HUES64 (cell line): Measurements from ENCODE around the gene AFF3.
"Not testable (repeated sequence)": the region's sequence is repeated elsewhere in the genome, so short reads cannot be mapped to it uniquely, and the experiment has no call there.

Experiments
- H3K27ac ChIP-seq: 2 replicates; pipeline ENCODE4 v1.7.0; 2013; ENCODE audit warnings: low read depth, low read length, inconsistent platforms
- H3K27me3 ChIP-seq: 2 replicates; pipeline ENCODE4 v1.6.1; 2013; ENCODE audit warnings: mild to moderate bottlenecking, low read length; ENCODE audit not compliant: insufficient read depth
- H3K36me3 ChIP-seq: 2 replicates; pipeline ENCODE4 v1.6.1; 2013; ENCODE audit warnings: mild to moderate bottlenecking, low read length; ENCODE audit not compliant: insufficient read depth
- H3K4me1 ChIP-seq: 2 replicates; pipeline ENCODE4 v1.6.1; 2013; ENCODE audit warnings: mild to moderate bottlenecking, low read length, moderate library complexity; ENCODE audit not compliant: insufficient read depth
- H3K4me3 ChIP-seq: 2 replicates; pipeline ENCODE4 v1.5.1; 2013; ENCODE audit warnings: mild to moderate bottlenecking, low read length, moderate library complexity
- H3K9ac ChIP-seq: 2 replicates; pipeline ENCODE4 v1.6.1; 2013; ENCODE audit warnings: mild to moderate bottlenecking, low read depth, low read length
- H3K9me3 ChIP-seq: 2 replicates; pipeline ENCODE4 v1.6.1; 2013; ENCODE audit warnings: low read depth, low read length; ENCODE audit not compliant: insufficient read depth
- WGBS: fragments of 150-250, 120-280 bp; methylation state at CpG from one replicate; pipeline ENCODE4 v1.1.7; 2013; ENCODE audit warnings: missing lambda C conversion rate; 5-methylcytosine and 5-hydroxymethylcytosine counted together

The AFF3 gene

DNA sequence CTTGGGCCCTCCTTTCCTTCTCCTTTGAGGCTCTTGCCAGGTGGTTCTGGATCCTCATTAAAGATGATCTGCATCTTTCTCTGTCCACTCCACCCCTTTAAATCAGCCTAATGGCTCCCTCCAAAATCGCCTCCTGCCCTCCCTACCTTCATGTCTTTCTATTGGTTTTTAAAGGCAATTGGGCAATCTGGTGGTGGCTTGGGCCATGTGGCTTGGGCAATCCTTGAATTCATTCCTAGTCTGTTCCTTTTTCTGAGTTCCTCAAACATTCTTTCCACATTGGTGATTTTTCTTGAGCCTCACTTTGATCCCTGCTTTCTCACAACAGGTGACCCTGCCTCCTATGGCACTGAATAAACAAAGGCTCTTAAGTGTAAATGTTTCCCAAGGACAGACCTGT is 386.3 kb downstream of the AFF3 start:
- Histone ChIP-seq H3K9me3 (no peaks in the 10 kb centered on the region), H3K4me1 (no peaks in the 10 kb centered on the region), H3K4me3 (no peak overlapping the region), H3K27me3 (no peaks in the 10 kb centered on the region), H3K9ac (no peak overlapping the region), H3K36me3 (no peaks in the 10 kb centered on the region), H3K27ac (no peak overlapping the region)
- WGBS = 91% methylated on average over 1 of the region's 1 CpG

DNA sequence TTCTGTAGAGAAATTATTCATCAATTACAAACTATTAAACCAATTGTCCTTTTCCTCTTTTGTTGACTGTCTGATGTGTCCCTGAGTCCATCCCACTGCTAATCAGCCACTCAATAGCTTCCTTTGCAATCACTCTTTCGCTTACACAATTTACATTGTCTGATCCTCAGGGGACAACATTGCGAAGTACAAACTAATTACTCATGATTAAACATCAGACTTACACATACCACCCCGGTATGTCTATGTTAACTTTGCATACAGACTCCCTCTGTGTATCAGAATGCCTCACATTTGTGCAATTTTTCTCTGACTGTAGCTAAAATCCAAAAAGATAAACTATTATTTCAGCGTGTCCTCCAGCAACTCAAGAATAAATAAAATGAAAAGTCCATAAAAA is 388.2 kb downstream of the AFF3 start:
- Histone ChIP-seq H3K4me1 (no peaks in the 10 kb centered on the region), H3K27ac (no peak overlapping the region), H3K27me3 (no peaks in the 10 kb centered on the region), H3K9ac (no peak overlapping the region), H3K36me3 (no peaks in the 10 kb centered on the region), H3K9me3 (no peaks in the 10 kb centered on the region), H3K4me3 (no peak overlapping the region)
- 93% methylated on average over 4 of the region's 4 CpGs for WGBS

DNA sequence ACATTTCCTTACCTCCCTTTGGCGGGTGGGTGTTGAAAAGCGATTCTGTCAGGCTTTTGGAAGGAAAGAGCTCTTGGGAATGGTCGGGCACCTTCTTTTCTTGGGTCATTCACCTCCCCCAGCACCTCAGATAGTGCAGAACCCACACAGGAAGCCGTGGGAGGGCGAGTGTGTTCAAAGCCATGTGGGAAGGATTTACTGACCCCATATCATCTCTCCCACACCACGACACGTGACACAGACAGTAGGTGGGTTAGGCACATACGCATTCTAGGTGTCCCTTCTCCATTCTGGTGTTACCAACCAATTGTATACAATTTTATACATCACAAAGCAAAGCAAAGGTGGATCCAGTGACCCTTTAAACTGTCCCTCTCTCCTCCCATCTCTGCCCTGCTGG is 388.9 kb downstream of the AFF3 start:
- H3K27me3 ChIP-seq = no peaks in the 10 kb centered on the region
- H3K9ac ChIP-seq = no peak overlapping the region
- no peak overlapping the region for H3K27ac ChIP-seq
- H3K4me1 ChIP-seq = peaks cover 5% of the 10 kb centered on the region
- H3K36me3 ChIP-seq = no peaks in the 10 kb centered on the region
- no peaks in the 10 kb centered on the region for H3K9me3 ChIP-seq
- H3K4me3 ChIP-seq = no peak overlapping the region
- 98% methylated on average over 8 of the region's 8 CpGs for WGBS

DNA sequence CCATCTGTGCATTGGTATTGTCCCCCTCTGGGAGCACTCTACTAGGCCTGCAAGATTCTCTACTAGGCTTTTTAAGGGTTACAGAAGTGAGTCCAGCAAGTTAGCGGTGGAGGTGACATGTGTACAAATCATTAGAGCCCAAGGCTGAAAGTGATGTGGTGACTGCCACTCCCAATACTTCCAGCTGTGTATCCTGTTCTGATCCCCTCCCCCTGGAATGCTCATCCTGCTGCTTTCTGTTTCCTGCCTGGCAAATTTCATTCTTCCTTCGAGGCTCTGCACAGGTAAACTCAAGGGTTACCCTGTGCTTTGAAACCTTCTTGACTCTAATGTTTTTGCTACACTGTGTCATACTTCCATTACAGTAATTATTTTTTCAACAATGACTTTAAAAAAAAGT is 394.0 kb downstream of the AFF3 start:
- Histone ChIP-seq H3K27ac (no peak overlapping the region; the same call in 1 of the 2 replicates), H3K4me1 (peaks cover 14% of the 10 kb centered on the region), H3K4me3 (no peak overlapping the region), H3K27me3 (no peaks in the 10 kb centered on the region), H3K9ac (no peak overlapping the region), H3K9me3 (no peaks in the 10 kb centered on the region), H3K36me3 (no peaks in the 10 kb centered on the region)
- WGBS = 50% methylated on average over 2 of the region's 2 CpGs

DNA sequence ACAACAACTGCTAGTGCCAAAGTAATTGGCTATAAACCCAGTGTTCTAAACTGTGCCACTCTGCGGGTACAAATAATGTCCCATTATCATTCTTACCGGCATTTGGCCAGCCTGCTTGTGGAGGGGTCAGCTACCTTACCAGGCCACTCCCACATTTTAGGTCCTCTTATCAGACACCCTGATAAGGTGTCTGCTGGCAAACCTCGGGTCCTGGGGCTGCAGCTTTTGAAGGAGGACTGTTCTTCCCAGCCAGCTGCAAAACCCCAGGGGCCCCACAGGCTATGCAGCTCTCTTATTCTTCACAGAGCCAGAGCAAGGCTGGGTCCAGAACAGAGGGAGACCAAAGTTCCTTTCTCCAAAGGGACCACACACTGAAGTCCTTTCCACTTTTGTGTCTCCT is 394.5 kb downstream of the AFF3 start:
- Histone ChIP-seq H3K27me3 (no peaks in the 10 kb centered on the region), H3K27ac (no peak overlapping the region), H3K36me3 (no peaks in the 10 kb centered on the region), H3K4me3 (no peak overlapping the region), H3K9ac (no peak overlapping the region), H3K4me1 (peaks cover 14% of the 10 kb centered on the region), H3K9me3 (no peaks in the 10 kb centered on the region)
- 81% methylated on average over 3 of the region's 3 CpGs for WGBS

DNA sequence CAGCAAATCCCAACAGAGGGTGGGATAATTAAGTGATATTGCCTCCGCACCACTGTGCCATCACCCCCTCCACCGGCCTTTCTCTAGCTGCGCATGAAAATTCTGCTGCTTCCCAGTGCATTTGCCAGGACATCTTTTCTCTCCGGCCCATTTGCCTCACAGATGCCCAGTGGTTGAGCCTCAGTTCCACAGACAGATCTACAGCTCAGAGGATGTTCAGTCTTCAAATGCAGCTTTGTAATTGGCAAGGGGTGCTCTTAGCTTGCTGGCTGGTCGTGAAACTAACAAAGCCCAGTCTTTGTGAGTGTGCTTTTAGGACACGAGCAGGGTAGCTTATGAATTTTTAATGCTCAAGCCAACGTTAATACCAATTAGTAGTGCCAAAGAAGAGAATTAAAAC is 399.2 kb downstream of the AFF3 start:
- 94% methylated on average over 7 of the region's 7 CpGs for WGBS
- peaks cover 5% of the 10 kb centered on the region for H3K4me1 ChIP-seq

DNA sequence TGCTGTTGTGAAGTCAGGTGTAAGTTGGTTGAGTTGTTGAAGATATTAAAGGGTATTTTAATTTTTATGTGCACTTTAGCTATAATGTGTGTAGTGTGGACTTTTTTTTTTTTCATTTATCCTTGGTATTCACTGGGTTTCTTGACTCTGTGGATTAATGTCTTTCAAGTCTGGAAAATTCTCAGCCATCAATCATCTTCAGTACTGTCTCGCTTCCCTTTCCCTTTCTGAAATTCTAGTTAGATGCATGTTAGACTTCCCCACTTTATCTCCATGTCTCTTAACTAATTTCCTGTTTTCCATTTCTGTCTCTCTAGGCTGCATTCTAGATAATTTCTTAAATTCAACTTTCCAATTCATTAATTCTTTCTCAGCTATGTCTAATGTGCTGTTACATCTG is 404.9 kb downstream of the AFF3 start:
- no peak overlapping the region for H3K4me3 ChIP-seq
- H3K9me3 ChIP-seq = no peaks in the 10 kb centered on the region
- H3K4me1 ChIP-seq = no peaks in the 10 kb centered on the region
- no peak overlapping the region for H3K27ac ChIP-seq
- H3K36me3 ChIP-seq = no peaks in the 10 kb centered on the region
- 94% methylated on average over 1 of the region's 1 CpG for WGBS
- no peaks in the 10 kb centered on the region for H3K27me3 ChIP-seq
- H3K9ac ChIP-seq = no peak overlapping the region

More for the DNA sequence above, 399.2 kb downstream of the AFF3 start:
- Histone ChIP-seq H3K27me3 (no peaks in the 10 kb centered on the region), H3K9me3 (no peaks in the 10 kb centered on the region), H3K9ac (no peak overlapping the region), H3K36me3 (no peaks in the 10 kb centered on the region), H3K27ac (no peak overlapping the region), H3K4me3 (no peak overlapping the region)

DNA sequence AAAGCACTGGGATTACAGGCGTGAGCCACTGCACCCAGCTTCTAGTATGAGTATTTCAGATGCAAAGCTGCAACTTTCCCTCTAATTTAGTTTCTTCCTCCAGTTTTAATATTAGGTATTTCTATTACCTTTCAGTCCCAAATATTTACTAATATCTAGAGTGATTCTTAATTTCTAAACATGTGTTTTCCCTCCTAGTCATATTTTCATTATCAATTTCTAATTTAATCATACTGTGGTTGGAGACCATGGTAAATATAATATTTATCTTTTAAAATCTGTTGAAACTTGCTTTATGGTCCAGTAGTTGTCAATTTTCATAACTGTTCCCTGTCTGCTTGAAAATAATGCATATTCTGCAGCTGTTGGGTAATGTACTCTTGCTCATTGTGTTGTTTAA is 406.6 kb downstream of the AFF3 start:
- Histone ChIP-seq H3K27me3 (no peaks in the 10 kb centered on the region), H3K9me3 (no peaks in the 10 kb centered on the region), H3K9ac (no peak overlapping the region), H3K4me1 (no peaks in the 10 kb centered on the region), H3K4me3 (no peak overlapping the region), H3K27ac (no peak overlapping the region), H3K36me3 (no peaks in the 10 kb centered on the region)
- WGBS = 60% methylated on average over 1 of the region's 1 CpG

DNA sequence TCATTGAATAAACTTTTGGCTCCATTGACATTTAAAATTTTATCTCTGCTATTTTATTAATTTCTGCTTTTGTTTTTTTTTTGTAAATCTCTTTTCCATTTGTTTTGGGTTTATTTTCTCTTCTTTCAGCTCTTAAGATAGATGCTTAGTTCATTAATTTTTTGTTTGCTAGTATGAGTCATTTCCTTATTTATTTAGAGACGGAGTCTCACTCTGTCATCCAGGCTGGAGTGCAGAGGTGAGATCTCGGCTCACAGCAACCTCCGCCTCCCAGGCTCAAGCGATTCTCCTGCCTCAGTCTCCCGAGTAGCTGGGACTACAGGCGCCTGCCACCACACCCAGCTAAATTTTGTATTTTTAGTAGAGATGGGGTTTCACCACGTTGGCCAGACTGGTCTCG is 407.1 kb downstream of the AFF3 start:
- H3K4me1 ChIP-seq, H3K36me3 ChIP-seq, H3K4me3 ChIP-seq, H3K27ac ChIP-seq, H3K9me3 ChIP-seq, H3K9ac ChIP-seq, H3K27me3 ChIP-seq: not testable (repeated sequence)
- WGBS = 72% methylated on average over 7 of the region's 8 CpGs

DNA sequence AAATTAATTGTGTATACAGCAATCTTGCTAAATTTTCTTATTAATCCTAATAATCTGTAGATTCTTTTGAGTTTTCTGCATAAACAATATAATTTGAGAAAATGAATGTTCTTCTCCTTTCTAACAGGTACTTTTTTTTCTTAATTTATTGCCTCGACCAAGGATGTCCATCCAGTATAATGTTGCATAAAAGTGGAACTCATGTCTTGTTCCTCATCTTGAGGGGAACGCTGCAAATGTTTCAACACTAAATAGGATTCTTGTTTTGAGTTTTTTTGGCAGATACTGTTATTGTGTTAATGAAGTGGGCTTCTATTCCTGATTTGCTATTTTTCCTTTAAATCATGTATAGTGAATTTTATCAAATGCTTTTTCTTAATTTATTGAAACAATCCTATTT is 408.2 kb downstream of the AFF3 start:
- H3K27me3 ChIP-seq = no peaks in the 10 kb centered on the region
- H3K36me3 ChIP-seq = no peaks in the 10 kb centered on the region
- no peak overlapping the region for H3K27ac ChIP-seq
- peaks cover under 1% of the 10 kb centered on the region; the same call in 1 of the 2 replicates for H3K4me1 ChIP-seq
- H3K9ac ChIP-seq = no peak overlapping the region
- H3K4me3 ChIP-seq = no peak overlapping the region
- WGBS = 96% methylated on average over 2 of the region's 2 CpGs
- no peaks in the 10 kb centered on the region for H3K9me3 ChIP-seq

DNA sequence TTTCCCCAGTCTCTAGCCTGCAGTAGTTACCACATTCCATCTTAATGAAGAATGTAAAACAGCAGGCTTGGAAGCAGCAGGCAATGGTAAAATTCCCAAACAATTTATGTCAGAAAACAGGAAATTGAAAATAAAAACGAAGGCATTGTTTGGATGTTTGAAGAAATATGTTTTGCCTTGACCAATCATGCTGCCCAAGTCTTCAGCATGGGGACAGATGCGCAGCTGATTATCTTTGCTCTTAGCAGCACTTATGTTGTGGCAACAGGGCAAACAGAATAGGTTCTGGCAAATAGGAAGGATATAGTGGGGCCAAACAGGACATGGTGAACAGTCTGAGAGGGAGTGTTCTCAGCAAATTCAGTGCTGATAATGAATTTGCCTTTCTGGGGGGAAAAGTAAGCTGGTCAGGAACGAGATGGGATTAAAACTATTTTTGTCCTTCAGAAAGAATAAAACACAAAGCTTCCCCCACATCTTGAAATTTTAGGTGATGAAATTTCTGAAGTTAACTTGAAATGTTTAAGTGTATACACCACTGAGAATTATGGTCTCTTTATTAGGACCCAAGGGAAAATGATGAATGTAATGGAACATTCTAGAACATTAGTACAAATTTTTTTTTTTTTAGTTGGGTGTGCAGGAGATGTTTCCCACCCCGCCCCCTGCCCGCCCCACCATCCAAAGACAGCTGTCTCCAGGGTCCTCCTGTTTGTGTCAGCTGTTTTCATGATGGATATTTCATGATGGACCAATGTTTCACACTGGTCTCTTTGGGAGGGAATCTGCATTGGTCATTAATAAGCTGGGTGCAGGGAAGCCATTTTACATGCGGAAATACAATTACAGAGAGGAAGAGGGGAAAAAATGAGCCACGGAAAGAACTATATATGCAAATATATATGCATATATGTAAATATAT is 413.0 kb downstream of the AFF3 start:
- 81% methylated on average over 3 of the region's 7 CpGs for whole genome bisulfite sequencing
- no peak overlapping the region for H3K27ac ChIP-seq
- H3K27me3 ChIP-seq = no peaks in the 10 kb centered on the region
- H3K4me1 ChIP-seq = peaks cover 7% of the 10 kb centered on the region; the same call in 1 of the 2 replicates
- H3K36me3 ChIP-seq = no peaks in the 10 kb centered on the region
- H3K4me3 ChIP-seq = no peak overlapping the region
- no peaks in the 10 kb centered on the region for H3K9me3 ChIP-seq
- H3K9ac ChIP-seq = no peak overlapping the region
